IPS DF 4.7 (cell line): Measurements from ENCODE around the gene VAX1.
"Not testable (repeated sequence)": the region's sequence is repeated elsewhere in the genome, so short reads cannot be mapped to it uniquely, and the experiment has no call there.

ENCODE experiments used
- DNase-seq: peaks from one replicate; pipeline ENCODE4 v3.0.0-alpha.2; 2013; ENCODE audit warnings: low spot score; ENCODE audit errors: extremely low read depth

VAX1 gene

DNA sequence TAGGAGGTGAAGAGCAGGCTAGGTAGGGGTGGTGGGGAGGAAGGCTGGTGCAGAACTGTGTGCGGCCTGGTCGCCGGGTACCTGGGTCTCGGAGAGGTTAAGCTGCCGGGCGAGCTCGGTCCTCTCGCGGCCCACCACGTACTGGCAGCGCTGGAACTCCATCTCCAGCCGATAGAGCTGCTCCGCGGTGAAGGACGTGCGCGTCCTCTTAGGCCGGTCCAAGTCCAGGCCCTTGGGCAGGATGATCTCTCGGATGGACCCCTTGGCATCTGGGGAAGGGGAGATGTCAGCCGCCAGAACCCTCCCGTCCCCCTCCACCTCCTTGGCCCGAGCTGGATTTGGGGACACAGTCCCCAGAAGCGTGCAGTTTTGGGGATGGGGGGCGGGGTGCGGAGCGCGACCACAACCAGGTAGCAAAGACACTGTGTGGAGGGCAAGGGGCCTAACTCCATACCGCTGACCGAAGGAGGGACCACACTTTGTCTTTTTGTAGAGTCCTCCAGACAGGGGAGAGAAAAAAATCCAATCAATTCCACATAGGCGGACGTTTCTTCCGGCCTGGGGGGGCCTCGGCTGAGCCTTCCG lies 1.6 kb downstream of the VAX1 start:
- DNase-seq = no peak

DNA sequence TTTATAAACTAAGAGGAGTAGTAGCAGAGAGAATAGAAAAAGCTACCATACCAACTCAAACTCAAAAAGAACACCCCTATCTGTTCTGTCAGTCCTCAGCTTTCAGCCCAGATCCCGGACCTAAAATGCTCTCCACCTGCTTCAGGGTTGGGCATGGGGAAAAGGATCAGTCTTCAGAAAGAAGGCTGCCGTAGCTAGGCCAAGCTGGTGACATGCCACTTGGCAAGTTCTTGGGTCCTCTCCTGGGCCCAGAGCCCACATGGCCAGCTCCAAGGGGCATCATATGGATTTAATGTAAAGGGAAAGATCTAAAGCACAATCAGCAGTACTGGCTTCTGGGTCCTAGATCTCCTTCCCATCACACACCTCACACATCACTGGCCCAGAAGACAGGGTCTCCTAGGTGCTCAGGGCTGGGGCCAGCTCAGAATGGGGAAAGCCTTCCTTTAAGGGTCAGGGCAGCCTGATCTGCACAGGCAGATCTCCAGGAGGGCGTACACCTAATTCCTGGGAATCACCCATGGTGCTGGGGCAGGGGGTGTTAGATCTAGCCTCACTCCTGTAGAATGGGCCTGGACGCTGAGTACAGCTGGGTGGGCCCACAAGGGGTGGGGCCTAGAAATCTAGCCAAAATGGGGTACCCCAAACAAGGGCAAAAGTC lies 2.5 kb downstream of the VAX1 start:
- no peak for DNase-seq

GRCh38 chr10:117135026-117135372 lies 3.1 kb downstream of the VAX1 start:
- DNase-seq = no peak

GRCh38 chr10:117134306-117135025 lies 3.6 kb downstream of the VAX1 start:
- no peak for DNase-seq

DNA sequence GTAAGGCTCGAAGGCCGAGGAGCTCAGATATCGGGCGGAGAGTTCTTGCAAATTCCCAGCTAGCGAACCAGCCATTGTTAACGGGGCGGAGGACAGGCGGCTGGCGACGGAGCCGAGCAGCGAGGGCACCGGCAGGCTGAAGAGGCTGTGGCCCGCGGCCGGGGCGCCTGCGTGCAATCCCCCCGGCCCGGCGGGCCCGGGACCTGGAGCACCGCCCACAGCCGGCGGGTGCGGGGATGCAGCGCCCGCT lies 4.1 kb downstream of the VAX1 start:
- no peak for DNase-seq

- no peak for DNase-seq
Measured at GRCh38 chr10:117133273-117134055, 4.6 kb downstream of the VAX1 start.

- no peak for DNase-seq
Measured at GRCh38 chr10:117132751-117133231, 5.3 kb downstream of the VAX1 start.

GRCh38 chr10:117131376-117132327 lies 6.4 kb downstream of the VAX1 start:
- no peak for DNase-seq

DNA sequence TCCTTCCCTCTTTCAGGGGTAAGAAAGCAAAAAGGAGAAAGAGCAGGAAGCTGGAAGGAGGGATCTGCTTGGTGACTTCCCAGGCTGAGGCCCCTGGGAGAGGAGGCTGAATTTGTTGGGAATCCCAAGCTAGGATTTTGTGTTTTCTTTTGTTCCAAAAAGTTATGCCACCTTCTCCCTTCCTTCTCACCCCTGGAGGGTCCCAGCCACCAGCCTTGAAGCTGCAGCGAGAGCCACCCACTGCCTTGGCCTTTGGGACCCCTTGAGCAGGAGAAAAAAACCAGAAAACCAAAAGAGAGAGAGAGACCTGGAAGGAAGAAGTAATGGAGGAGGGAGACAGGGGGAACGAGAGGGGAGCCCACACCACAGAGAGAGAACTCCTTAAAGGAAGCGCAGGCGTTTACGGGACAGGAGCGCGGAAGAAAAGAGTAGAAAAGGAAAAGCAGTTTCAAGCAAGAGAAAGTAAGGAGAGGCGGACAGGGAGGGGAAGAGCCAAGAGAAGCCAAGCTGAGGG lies 7.2 kb downstream of the VAX1 start:
- no peak for DNase-seq

GRCh38 chr10:117130346-117130745 lies 7.7 kb downstream of the VAX1 start:
- DNase-seq = no peak

DNA sequence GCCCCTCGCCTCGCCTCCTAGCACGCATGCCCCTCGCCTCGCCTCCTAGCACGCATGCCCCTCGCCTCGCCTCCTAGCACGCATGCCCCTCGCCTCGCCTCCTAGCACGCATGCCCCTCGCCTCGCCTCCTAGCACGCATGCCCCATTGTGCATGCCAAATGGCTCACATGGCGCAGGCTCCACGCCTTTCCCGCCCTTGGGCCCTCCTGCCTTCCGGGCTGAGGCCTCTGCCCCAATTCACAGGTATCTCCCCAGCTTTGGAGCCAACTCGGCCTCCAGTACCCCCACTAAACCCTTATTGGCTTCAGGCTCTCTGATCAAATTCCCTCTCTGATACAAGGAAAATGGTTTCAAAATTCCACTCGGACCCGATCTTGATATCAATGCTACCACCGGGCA lies 11.4 kb downstream of the VAX1 start:
- DNase-seq = not testable (repeated sequence)

GRCh38 chr10:117126034-117126433 lies 12.0 kb downstream of the VAX1 start:
- DNase-seq = no peak

- DNase-seq = no peak
Measured at GRCh38 chr10:117112220-117112619, 25.9 kb downstream of the VAX1 start.

- no peak for DNase-seq
Measured at GRCh38 chr10:117107238-117107637, 30.8 kb downstream of the VAX1 start.

GRCh38 chr10:117096599-117097201 lies 41.4 kb downstream of the VAX1 start:
- DNase-seq = no peak

GRCh38 chr10:117094856-117095255 lies 43.2 kb downstream of the VAX1 start:
- peak; percentile 38 for DNase-seq

GRCh38 chr10:117092386-117092785 lies 45.7 kb downstream of the VAX1 start:
- no peak for DNase-seq

DNA sequence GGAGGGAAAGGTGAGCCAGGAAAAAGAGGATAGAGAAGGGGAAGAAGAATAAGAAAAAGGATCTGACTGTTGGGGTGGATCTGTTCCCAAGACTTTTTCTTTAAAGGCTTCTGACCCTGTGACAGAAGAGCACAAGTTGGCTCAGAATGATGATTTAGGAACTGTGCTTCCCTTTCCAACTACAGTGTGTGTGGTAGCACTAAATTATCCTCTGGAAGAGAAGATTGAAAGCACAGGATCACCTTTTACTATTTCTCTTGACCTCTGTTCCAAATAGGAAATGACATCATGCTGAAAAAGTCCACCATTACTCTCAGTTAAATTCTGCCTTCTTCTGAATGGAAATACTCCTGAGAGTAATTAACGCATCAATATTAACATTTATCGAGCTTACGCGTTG lies 47.2 kb downstream of the VAX1 start:
- DNase-seq = no peak

DNA sequence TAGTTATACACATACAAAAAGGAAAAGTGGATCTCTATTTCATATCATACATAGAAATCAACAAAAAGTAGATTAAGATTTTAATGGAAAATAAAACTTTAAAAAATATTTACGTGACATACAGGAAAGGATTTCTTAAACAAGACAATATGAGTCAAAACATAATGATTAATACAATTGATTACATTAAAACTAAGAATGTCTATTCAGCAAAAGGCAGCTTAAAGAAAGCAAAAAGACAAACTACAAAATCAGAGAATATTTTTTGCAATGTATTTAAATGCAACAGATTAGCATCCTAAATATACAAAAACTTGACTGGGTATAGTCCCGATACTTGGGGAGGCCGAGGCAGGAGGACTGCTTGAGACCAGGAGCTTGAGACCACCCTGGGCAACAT lies 50.5 kb downstream of the VAX1 start:
- no peak for DNase-seq

DNA sequence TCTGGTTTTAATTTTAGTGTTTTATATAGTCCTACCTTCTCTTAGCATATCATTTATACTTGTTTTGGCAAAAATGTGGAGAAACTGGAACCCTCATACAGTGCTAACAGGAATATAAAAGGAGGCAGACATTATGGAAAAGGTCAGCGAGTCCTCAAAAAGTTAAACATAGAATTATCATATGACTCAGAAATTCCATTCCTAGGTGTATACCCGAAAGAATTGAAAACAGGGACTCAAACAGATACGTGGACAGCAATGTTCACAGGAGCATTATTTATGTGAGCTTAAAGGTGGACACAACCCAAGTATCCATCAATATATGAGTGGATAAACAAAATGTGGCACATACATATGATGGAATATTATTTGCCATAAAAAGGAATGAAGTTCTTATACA lies 51.5 kb downstream of the VAX1 start:
- no peak for DNase-seq
